ENCODE results near the gene MRPL24.

GRCh38 chr1:156788136-156788535 lies 47.2 kb upstream of the MRPL24 start:
- no peak for TF ChIP-seq ZFP37 (tag by site-specific recombination; IDR thresholded peaks at IDR 0.05)
- TF ChIP-seq ZBTB17 (tag by site-specific recombination; IDR thresholded peaks at IDR 0.05) = no peak
- TF ChIP-seq ZNF843 (tag by site-specific recombination; IDR thresholded peaks at IDR 0.05) = no peak
- no peak for TF ChIP-seq ZBTB1 (tag by site-specific recombination; IDR thresholded peaks at IDR 0.05)
- no peak for TF ChIP-seq ZNF510 (tag by site-specific recombination; IDR thresholded peaks at IDR 0.05; ENCODE audit: insufficient replicate concordance)
- TF ChIP-seq CTCF (tag by site-specific recombination; IDR thresholded peaks at IDR 0.05) = no peak
- no peak for TF ChIP-seq ZBTB8A (tag by site-specific recombination; IDR thresholded peaks at IDR 0.05)
- TF ChIP-seq TCF7L2 (IDR thresholded peaks at IDR 0.05; ENCODE audit: borderline replicate concordance, low read depth, low read length) = no peak
- TF ChIP-seq ZNF645 (tag by site-specific recombination; IDR thresholded peaks at IDR 0.05) = no peak
- TF ChIP-seq ZNF600 (tag by site-specific recombination; IDR thresholded peaks at IDR 0.05) = no peak
- no peak for TF ChIP-seq REPIN1 (tag by site-specific recombination; IDR thresholded peaks at IDR 0.05; ENCODE audit: low read depth)

Measured in HEK293 (cell line).